NCI-H2029 treated with DMSO at 0.1 percent for 48 hours (cell line): ENCODE data around the gene HK3.
"Not testable (repeated sequence)": the region's sequence is repeated elsewhere in the genome, so short reads cannot be mapped to it uniquely, and the experiment has no call there.

Source experiments
- DNase-seq: peaks from one replicate; lab custom pipeline; 2025; lab: John Stamatoyannopoulos, UW

Gene HK3

DNA sequence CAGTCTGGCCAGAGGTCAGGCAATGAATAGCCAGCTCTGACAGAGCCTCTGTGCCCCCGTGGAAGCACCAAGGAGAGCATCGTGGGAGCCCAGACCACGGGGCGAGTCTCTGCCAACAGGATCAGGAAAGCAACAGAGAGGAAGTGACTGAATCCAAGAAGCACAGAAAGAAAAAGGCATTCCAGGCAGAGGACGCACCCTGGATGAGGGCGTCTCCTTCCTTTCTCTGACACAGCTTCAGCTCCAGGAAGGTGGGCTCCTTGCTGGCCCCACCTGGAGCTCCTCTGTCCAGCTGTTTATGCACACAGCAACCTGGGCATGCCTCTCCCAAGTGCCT lies 16.6 kb downstream of the HK3 start:
- DNase-seq = no peak

GRCh38 chr5:176881816-176882566 lies 17.2 kb downstream of the HK3 start:
- DNase-seq = no peak

GRCh38 chr5:176881021-176881749 lies 18.0 kb downstream of the HK3 start:
- DNase-seq = no peak

DNA sequence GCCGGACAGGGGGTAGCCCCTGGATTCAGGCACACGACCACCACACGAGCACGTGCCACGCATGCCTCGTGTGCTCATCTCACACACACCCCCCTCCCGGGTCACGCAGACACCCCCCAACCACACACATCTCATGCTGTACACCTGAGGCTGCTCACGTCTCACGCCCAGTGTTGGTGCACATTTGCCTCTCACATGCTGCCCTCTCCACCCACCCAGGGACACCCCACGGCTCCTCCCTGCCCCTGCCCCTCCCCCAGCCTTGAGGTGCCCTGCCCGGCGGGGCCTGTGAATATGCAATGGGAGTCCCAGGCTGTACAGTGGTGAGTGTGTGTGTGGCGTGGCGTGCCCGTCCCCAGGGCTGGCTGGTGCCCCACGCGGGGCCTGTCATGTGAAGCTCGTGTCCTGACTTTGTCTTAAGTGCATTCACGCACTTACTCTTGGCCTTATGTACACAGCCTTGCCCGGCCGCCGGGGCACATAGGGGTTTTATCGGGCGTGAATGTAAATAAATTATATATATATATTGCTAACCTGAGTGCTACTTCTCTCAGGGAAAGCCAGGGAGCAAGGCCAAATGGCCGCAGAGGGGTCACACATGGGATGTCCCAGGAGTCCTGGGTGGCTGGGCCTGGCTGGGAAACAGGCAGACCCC lies 18.7 kb downstream of the HK3 start:
- DNase-seq = no peak

- DNase-seq = no peak
Observed at GRCh38 chr5:176879663-176880361, 19.3 kb downstream of the HK3 start.

DNA sequence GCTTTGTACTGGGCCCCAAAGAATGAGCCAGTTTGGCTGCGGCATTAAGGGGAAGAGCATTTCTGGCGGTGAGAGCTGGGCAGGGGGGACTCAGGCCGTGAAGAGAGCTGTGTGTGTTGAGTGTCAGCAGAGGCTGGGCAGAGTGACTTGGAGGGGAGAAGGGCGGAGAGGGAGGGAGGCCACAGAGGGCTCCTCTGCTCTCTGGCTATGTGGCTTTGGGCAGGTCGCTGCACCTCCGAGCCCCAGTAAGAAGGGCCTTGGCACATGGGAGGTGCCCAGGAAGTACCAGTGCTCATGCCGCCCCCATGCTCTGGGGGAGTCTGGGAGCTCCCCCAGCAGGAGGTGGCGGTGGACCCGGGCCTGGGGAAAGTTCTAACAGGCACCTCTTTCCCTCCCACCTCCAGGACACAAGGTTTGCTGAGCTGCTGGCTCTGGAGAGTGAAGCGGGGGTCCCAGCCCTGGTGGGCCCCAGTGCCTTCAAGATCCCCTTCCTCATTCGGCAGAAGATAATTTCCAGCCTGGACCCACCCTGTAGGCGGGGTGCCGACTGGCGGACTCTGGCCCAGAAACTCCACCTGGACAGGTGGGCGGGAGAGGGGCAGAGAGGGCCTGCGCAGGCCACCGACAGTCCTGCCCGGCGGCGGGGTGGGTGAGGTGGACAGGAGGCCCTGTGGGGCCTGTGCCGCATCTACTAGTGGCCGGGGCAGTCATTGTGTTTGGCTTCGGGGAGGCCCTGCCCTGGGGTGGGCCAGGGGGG lies 20.1 kb downstream of the HK3 start:
- no peak for DNase-seq

GRCh38 chr5:176878463-176878862 lies 20.7 kb downstream of the HK3 start:
- DNase-seq = no peak

- DNase-seq = no peak
Observed at GRCh38 chr5:176877793-176878331, 21.3 kb downstream of the HK3 start.

DNA sequence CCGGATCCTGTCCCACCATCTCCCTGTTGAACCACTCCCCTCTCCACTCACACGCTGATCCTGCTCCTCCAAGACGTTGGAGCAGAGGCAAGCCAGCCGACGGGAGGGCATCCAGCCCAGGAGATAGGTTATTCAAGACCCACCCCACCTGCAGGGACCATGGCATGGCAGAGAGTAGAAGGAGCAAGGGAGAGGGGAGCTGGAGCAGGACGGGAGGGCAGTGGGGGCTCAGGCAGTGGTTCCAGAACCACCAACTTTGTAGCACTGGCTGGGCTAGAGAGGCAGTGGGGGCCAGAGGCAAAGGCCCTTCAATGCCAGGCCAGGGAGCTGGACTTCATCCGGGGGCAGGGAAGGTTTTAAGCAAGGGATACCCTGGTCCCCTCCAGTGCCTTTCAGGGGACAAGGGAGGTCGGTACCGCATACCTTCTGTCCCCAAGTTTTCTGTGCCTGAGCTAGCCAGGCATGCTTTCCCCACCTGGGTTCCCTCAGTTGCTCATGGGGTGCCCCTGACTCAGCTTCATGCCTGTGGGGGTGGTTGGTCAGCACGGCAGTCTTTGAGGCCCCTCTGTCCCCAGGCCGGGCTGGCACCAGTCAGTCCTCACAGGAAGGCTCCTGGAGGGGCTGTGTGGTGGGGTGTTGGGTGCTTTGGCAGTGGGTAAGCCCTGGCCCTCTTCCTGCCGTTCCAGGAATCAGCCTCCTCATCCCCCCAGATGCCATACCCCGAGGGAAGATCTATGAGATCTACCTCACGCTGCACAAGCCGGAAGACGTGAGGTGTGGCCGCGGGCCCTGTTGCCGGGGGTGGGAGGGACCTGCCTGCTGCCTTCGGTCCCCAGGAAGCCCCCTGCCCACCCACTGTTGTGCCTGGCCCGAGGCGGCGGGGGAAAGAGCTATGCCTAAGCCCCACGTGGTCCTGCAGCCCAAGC lies 22.4 kb downstream of the HK3 start:
- no peak for DNase-seq

- DNase-seq = no peak
Observed at GRCh38 chr5:176875783-176876505, 23.2 kb downstream of the HK3 start.

DNA sequence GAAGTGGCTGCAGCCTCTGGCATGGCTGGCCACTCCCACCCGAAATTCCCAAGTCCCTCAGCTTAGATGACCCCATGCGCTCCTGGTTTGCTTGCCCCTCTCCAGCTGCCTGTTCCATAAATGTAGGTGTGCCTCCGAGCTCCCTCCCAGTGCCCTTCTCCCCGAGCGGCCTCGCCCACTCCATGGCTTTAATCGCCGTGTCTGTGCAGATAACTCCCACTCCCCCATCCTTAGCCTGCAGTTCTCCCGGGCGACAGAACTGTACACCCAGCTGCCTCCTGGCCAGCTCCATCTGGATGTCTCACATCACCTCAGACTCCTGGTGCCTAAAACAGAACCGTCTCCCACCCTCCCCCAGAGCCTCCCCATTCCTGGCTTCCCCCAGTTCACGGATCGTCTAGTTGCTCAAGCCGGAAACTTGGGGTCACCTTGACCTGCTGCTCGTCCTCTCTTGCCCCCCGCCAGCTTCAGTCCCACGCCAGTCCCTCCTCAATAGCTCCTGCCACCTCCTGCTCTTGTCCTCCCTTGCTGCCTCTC lies 24.1 kb downstream of the HK3 start:
- no peak for DNase-seq

GRCh38 chr5:176874198-176874780 lies 24.9 kb downstream of the HK3 start:
- DNase-seq = no peak

- DNase-seq = no peak
Observed at GRCh38 chr5:176873541-176874172, 25.5 kb downstream of the HK3 start.

GRCh38 chr5:176873011-176873410 lies 26.1 kb downstream of the HK3 start:
- not testable (repeated sequence) for DNase-seq

- not testable (repeated sequence) for DNase-seq
Observed at GRCh38 chr5:176872586-176872985, 26.6 kb downstream of the HK3 start.

DNA sequence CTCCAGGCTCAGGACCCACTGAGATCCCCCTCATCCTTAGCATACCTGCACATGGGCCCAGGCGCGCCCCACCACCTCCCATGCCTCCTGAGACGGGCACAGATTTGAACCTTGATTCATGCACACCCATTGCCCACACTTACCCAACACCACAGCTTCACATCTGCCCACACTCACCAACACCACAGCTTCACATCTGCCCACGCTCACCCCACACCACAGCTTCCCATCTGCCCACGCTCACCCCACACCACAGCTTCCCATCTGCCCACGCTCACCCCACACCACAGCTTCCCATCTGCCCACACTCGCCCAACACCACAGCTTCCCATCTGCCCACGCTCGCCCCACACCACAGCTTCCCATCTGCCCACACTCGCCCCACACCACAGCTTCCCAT lies 28.5 kb downstream of the HK3 start:
- DNase-seq = not testable (repeated sequence)

GRCh38 chr5:176870110-176870591 lies 29.0 kb downstream of the HK3 start:
- no peak for DNase-seq

GRCh38 chr5:176869501-176870109 lies 29.5 kb downstream of the HK3 start:
- no peak for DNase-seq
